ENCODE results near the gene PCGF3.
"Not testable (repeated sequence)": the region's sequence is repeated elsewhere in the genome, so short reads cannot be mapped to it uniquely, and the experiment has no call there.

The PCGF3 gene

GRCh38 chr4:726838-727237 is 21.2 kb downstream of the PCGF3 start:
- DNase-seq, result no peak

GRCh38 chr4:727576-727975 is 21.9 kb downstream of the PCGF3 start:
- no peak for DNase-seq

GRCh38 chr4:729336-730315 is 24.0 kb downstream of the PCGF3 start:
- DNase-seq, result no peak

- DNase-seq, result no peak
Observed at GRCh38 chr4:730511-730910, 24.9 kb downstream of the PCGF3 start.

DNA sequence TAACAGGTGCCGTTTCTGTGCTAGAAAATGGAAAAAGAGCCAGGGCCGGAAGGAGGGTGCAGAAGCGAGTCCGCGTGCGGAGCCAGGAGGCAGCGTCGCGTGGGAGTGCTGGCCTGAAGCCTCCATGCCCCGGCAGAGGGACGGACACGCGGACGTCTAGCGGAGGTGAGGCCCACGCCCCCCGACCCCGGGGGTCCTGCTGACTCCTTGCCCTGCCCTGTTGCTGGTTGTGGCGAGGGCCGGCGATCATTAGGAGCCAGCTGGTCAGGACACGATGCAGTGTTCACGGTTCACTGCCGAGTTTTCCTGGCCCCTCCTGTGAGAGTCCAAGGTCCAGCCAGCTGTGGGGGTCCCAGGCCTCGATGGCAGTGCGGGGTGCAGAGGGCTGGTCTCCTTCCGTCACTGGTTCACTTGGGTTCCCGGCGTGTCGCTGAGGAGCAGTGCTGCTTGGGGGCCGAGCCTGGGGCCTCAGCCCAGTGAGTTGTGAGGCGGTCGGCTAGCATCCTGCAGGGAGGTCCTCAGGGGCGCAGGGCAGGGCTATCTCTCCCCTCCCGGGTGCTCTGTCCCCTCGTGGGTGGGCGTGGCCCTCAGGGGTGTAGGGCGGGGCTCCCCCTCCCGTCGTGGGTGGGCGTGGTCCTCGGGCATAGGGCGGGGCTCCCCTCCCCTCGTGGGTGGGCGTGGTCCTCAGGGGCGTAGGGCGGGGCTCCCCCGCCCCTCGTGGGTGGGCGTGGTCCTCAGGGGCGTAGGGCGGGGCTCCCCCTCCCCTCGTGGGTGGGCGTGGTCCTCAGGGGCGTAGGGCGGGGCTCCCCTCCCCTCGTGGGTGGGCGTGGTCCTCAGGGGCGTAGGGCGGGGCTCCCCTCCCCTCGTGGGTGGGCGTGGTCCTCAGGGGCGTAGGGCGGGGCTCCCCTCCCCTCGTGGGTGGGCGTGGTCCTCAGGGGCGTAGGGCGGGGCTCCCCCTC is 25.6 kb downstream of the PCGF3 start:
- not testable (repeated sequence) for DNase-seq

GRCh38 chr4:731954-732353 is 26.3 kb downstream of the PCGF3 start:
- not testable (repeated sequence) for DNase-seq

GRCh38 chr4:732486-732885 is 26.9 kb downstream of the PCGF3 start:
- no peak for DNase-seq

GRCh38 chr4:732911-733630 is 27.4 kb downstream of the PCGF3 start:
- no peak for DNase-seq

GRCh38 chr4:733631-733980 is 28.0 kb downstream of the PCGF3 start:
- no peak for DNase-seq

- no peak for DNase-seq
Observed at GRCh38 chr4:734075-734474, 28.4 kb downstream of the PCGF3 start.

- no peak for DNase-seq
Observed at GRCh38 chr4:734951-735350, 29.3 kb downstream of the PCGF3 start.

DNA sequence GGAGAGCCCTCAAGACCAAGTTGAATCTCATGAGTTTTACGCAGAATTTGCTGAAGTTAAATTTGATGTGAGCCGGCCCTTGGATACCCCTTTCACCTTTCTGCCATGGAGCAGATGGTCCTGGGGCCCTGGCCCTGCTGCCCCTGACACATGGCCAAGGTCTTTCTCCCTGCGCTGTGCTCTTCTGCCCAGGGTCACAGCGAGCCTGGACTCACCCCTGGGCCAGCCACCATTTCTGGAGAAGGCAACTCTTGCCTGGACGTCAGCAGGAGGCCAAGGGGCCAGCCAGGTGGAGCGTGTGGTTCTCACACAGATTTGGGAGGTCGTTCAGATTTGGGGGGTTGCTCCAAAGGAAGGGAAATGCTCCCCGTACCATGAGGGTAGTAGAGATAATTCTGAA is 30.0 kb downstream of the PCGF3 start:
- no peak for DNase-seq

GRCh38 chr4:736561-736960 is 30.9 kb downstream of the PCGF3 start:
- DNase-seq, result not testable (repeated sequence)

- DNase-seq, result no peak
Observed at GRCh38 chr4:738781-739280, 33.2 kb downstream of the PCGF3 start.

GRCh38 chr4:739569-739968 is 33.9 kb downstream of the PCGF3 start:
- no peak for DNase-seq

GRCh38 chr4:740011-740410 is 34.4 kb downstream of the PCGF3 start:
- no peak for DNase-seq

- no peak for DNase-seq
Observed at GRCh38 chr4:740656-741282, 35.1 kb downstream of the PCGF3 start.

GRCh38 chr4:742096-742741 is 36.6 kb downstream of the PCGF3 start:
- DNase-seq, result no peak

- DNase-seq, result no peak
Observed at GRCh38 chr4:742742-743311, 37.2 kb downstream of the PCGF3 start.

GRCh38 chr4:743463-744211 is 38.0 kb downstream of the PCGF3 start:
- DNase-seq, result no peak

Data from cerebellar nuclear complex (tissue), 1 donor.